ENCODE data around the gene ZNF33B.
"Not testable (repeated sequence)": the region's sequence is repeated elsewhere in the genome, so short reads cannot be mapped to it uniquely, and the experiment has no call there.

Gene ZNF33B

GRCh38 chr10:42638055-42638820 lies at the start of gene ZNF33B:
TSS of gene ZNF33B (minus strand) at chr10:42638570. CDS start at chr10:42636928, 1,642 bp downstream.
- peak; percentile 82 for DNase-seq (ENCODE audit: low read depth)

- DNase-seq (ENCODE audit: low read depth) = no peak
These were observed 46.1 kb upstream of the ZNF33B start for GRCh38 chr10:42684517-42684916.

- DNase-seq (ENCODE audit: low read depth) = no peak
These were observed 41.9 kb upstream of the ZNF33B start for GRCh38 chr10:42680267-42680666.

- DNase-seq (ENCODE audit: low read depth) = not testable (repeated sequence)
These were observed 27.0 kb upstream of the ZNF33B start for GRCh38 chr10:42665181-42665979.

GRCh38 chr10:42654419-42654818 lies 16.0 kb upstream of the ZNF33B start:
- DNase-seq (ENCODE audit: low read depth) = no peak

GRCh38 chr10:42652858-42653257 lies 14.5 kb upstream of the ZNF33B start:
- no peak for DNase-seq (ENCODE audit: low read depth)

- no peak for DNase-seq (ENCODE audit: low read depth)
These were observed 12.0 kb upstream of the ZNF33B start for GRCh38 chr10:42650374-42650773.

GRCh38 chr10:42648512-42648911 lies 10.1 kb upstream of the ZNF33B start:
- DNase-seq (ENCODE audit: low read depth) = no peak

GRCh38 chr10:42646687-42647640 lies 8.6 kb upstream of the ZNF33B start:
- DNase-seq (ENCODE audit: low read depth) = no peak

GRCh38 chr10:42646214-42646613 lies 7.8 kb upstream of the ZNF33B start:
- DNase-seq (ENCODE audit: low read depth) = no peak

GRCh38 chr10:42645516-42645915 lies 7.1 kb upstream of the ZNF33B start:
- no peak for DNase-seq (ENCODE audit: low read depth)

GRCh38 chr10:42645103-42645502 lies 6.7 kb upstream of the ZNF33B start:
- DNase-seq (ENCODE audit: low read depth) = no peak

- DNase-seq (ENCODE audit: low read depth) = no peak
These were observed 2.4 kb upstream of the ZNF33B start for GRCh38 chr10:42640610-42641229.

- peak; percentile 17 for DNase-seq (ENCODE audit: low read depth)
These were observed 476 bp upstream of the ZNF33B start for GRCh38 chr10:42638821-42639270.

- no peak for DNase-seq (ENCODE audit: low read depth)
These were observed 719 bp downstream of the ZNF33B start for GRCh38 chr10:42637648-42638054.

GRCh38 chr10:42637142-42637541 lies 1.2 kb downstream of the ZNF33B start:
- DNase-seq (ENCODE audit: low read depth) = no peak

- no peak for DNase-seq (ENCODE audit: low read depth)
These were observed 3.3 kb downstream of the ZNF33B start for GRCh38 chr10:42635098-42635497.

GRCh38 chr10:42632564-42632963 lies 5.8 kb downstream of the ZNF33B start:
- no peak for DNase-seq (ENCODE audit: low read depth)

- no peak for DNase-seq (ENCODE audit: low read depth)
These were observed 7.7 kb downstream of the ZNF33B start for GRCh38 chr10:42630537-42631134.

- no peak for DNase-seq (ENCODE audit: low read depth)
These were observed 14.4 kb downstream of the ZNF33B start for GRCh38 chr10:42623929-42624328.

GRCh38 chr10:42618424-42618823 lies 19.9 kb downstream of the ZNF33B start:
- no peak for DNase-seq (ENCODE audit: low read depth)
